GM12865 (cell line): ENCODE measurements around the gene ZSWIM8.
A peak's percentile ranks its signal among the peaks of the same experiment; 100 is the strongest.

ENCODE experiments used
- DNase-seq: peaks from one replicate; pipeline ENCODE4 v3.0.0; 2010; ENCODE audit warnings: low read depth
- H3K4me3 ChIP-seq: 2 replicates; pipeline ENCODE4 v1.5.1; 2011; ENCODE audit warnings: mild to moderate bottlenecking, low read depth, low read length, control low read depth
- CTCF ChIP-seq: IDR thresholded peaks from 2 replicates; pipeline ENCODE4 v1.5.1; 2011; ENCODE audit warnings: low read length, control low read depth, low read depth, inconsistent platforms; ENCODE audit not compliant: insufficient read depth; ENCODE audit errors: missing control alignments

The ZSWIM8 gene

GRCh38 chr10:73809061-73809818 is 23.8 kb downstream of the ZSWIM8 start:
- DNase-seq, result no peak
- TF ChIP-seq CTCF, result no peak
- no peak overlapping the region for H3K4me3 ChIP-seq

GRCh38 chr10:73810358-73810734 is 24.9 kb downstream of the ZSWIM8 start:
- no peak for DNase-seq
- peak overlapping the region; percentile 85 for H3K4me3 ChIP-seq
- TF ChIP-seq CTCF, result no peak

- peak overlapping the region; percentile 85 for H3K4me3 ChIP-seq
- peak; percentile 69 for DNase-seq
- no peak for TF ChIP-seq CTCF
Observed at GRCh38 chr10:73810735-73811465, 25.5 kb downstream of the ZSWIM8 start.

- no peak for DNase-seq
- no peak overlapping the region for H3K4me3 ChIP-seq
- TF ChIP-seq CTCF, result no peak
Observed at GRCh38 chr10:73812657-73813056, 27.3 kb downstream of the ZSWIM8 start.

- no peak for DNase-seq
- TF ChIP-seq CTCF, result no peak
- no peak overlapping the region for H3K4me3 ChIP-seq
Observed at GRCh38 chr10:73813333-73813732, 27.9 kb downstream of the ZSWIM8 start.

GRCh38 chr10:73814276-73814895 is 29.0 kb downstream of the ZSWIM8 start:
- DNase-seq, result no peak
- no peak for TF ChIP-seq CTCF
- no peak overlapping the region for H3K4me3 ChIP-seq
